GM10266 (cell line): ENCODE results near the gene GNPTAB.
A peak's percentile ranks its signal among the peaks of the same experiment; 100 is the strongest.

Experiments
- DNase-seq: peaks from one replicate; pipeline ENCODE4 v3.0.0; 2012; ENCODE audit errors: extremely low spot score
- CTCF ChIP-seq: IDR thresholded peaks from 2 replicates; pipeline ENCODE4 v1.5.1; 2012; ENCODE audit warnings: mild to moderate bottlenecking, low read depth; ENCODE audit not compliant: control insufficient read depth, insufficient read depth; ENCODE audit errors: missing control alignments

The GNPTAB gene

GRCh38 chr12:101779626-101780025 lies 51.1 kb downstream of the GNPTAB start:
- no peak for TF ChIP-seq CTCF
- DNase-seq = no peak

GRCh38 chr12:101779200-101779599 lies 51.6 kb downstream of the GNPTAB start:
- TF ChIP-seq CTCF = no peak
- no peak for DNase-seq

GRCh38 chr12:101777978-101778377 lies 52.8 kb downstream of the GNPTAB start:
- no peak for TF ChIP-seq CTCF
- DNase-seq = no peak

GRCh38 chr12:101777485-101777884 lies 53.3 kb downstream of the GNPTAB start:
- TF ChIP-seq CTCF = no peak
- DNase-seq = no peak

- TF ChIP-seq CTCF = no peak
- DNase-seq = no peak
Observed at GRCh38 chr12:101775816-101776215, 54.9 kb downstream of the GNPTAB start.

- DNase-seq = peak; percentile 65
- TF ChIP-seq CTCF = peak; percentile 90
Observed at GRCh38 chr12:101773650-101774162, 57.1 kb downstream of the GNPTAB start.

- no peak for TF ChIP-seq CTCF
- no peak for DNase-seq
Observed at GRCh38 chr12:101772012-101772775, 58.6 kb downstream of the GNPTAB start.
